HG02870 (cell line): ENCODE data around the gene SNRK.

Experiments
- ATAC-seq: cut with Tn5 transposase; IDR thresholded peaks from one replicate; pipeline ENCODE4 v1.9.1; 2021; ENCODE audit warnings: mild to moderate bottlenecking, moderate library complexity; ENCODE audit not compliant: unreplicated experiment

The SNRK gene, protein sequence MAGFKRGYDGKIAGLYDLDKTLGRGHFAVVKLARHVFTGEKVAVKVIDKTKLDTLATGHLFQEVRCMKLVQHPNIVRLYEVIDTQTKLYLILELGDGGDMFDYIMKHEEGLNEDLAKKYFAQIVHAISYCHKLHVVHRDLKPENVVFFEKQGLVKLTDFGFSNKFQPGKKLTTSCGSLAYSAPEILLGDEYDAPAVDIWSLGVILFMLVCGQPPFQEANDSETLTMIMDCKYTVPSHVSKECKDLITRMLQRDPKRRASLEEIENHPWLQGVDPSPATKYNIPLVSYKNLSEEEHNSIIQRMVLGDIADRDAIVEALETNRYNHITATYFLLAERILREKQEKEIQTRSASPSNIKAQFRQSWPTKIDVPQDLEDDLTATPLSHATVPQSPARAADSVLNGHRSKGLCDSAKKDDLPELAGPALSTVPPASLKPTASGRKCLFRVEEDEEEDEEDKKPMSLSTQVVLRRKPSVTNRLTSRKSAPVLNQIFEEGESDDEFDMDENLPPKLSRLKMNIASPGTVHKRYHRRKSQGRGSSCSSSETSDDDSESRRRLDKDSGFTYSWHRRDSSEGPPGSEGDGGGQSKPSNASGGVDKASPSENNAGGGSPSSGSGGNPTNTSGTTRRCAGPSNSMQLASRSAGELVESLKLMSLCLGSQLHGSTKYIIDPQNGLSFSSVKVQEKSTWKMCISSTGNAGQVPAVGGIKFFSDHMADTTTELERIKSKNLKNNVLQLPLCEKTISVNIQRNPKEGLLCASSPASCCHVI

DNA sequence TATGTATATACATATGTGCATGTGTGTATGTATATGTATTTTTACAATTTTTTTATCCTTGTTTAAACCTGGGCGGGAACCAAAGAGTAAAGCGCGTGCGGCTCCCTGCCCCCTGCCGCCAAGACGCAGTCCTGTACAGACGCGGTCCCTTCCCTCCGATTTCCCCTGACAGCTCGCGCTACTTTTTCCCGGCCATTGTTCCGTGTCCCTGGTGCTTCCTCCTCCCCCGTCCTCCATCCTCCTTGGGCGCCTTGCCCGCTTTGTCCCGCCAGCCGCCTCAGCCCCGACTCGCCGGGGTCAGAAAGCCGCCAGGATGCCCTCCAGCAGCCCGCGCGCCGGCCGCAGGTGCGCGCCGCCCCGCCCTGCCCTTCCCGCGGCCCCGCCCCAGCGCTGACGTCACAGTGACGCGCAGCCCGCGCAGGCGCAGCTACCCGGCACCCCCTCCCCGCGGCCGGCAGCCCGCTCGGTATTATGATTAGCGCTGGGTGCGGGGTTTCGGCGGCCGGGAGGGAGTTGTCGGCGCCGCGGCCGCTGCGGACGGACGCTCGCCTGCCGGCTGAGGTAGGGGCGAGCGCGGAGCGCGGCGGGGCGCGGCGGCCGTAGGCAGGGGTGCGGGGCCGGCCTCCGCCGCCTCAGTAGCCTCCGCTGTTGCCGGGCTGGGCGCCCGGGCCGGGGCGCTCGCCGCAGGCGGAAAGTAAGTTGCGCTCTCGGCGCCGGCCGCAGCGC, at the start of gene SNRK:
TSS of gene SNRK (plus strand) at position 426 of the 726 bp plus-strand sequence. CDS start 16,664 bp downstream, outside the sequence.
- peak; percentile 78 for ATAC-seq

DNA sequence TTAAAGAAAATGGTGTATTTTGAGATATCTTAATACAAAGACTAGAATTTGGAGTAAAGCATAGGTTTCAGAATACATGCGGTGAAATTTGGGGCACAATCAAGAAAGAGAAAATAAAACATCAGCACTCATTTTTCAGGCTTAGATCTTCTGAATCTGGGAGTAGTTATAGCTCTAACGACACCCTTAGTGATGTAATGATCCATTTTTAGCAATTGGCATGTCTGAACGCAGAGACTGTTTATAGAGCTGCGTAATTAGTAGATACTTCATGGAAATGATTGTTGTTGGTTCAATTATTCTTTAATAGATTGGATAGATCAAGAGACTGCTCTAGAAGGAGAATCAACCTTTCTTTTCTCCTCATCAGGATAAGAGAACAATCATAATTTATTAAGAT, 47.5 kb upstream of the SNRK start:
- no peak for ATAC-seq

- ATAC-seq, result no peak
These were observed 46.6 kb upstream of the SNRK start for GRCh38 chr3:43239755-43240154.

- no peak for ATAC-seq
These were observed 42.5 kb upstream of the SNRK start for GRCh38 chr3:43243590-43244587.

GRCh38 chr3:43244694-43245093, 41.6 kb upstream of the SNRK start:
- ATAC-seq, result no peak

DNA sequence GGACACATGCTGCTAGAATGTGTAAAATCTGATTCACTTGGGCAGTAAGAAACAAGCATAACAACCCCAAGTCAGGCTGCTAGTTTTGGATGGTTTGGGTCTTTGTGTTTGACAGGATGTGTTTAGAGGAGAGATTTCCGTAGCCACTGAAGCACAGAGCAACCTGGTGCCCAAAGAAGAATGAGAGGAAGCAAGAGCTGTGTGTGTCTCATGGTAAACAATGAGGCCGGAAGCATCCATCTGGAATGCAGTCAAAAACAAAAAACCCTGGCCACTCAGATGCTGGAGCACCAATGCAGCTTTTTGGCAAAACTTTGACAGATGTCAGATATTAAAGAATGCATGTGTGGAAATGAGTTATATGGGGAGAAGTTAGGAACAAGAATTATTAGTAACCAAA, 39.4 kb upstream of the SNRK start:
- ATAC-seq, result no peak

DNA sequence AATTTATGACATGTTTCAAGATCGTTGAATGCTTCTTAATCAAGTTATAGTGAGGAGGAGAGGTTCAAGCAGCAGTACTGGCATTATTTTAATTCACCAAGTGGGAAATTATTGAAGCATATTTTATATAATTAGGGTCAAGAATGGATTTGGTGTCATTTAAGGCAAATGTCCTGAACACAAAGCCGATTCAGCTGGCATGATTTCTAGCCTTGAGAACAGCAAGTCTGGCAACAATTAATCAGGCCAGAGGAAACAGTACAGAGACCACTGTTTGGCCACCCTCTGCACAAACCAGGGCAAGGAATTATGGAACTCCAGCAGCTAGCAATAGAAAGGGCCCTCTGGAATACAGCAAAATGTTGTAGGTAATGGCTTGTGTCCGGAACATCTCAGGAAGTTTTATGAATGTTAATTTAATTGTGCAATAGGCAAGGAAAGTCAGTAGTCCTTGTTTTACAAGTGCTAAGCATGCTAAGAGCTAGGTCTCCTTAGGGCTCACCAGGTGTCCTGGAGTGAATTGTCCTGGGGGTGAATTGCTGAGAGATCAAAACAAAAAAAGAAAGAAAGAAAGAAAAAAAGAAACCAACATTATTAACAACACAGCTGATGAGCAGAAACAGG, 38.7 kb upstream of the SNRK start:
- ATAC-seq, result no peak

GRCh38 chr3:43248185-43248583, 38.2 kb upstream of the SNRK start:
- ATAC-seq, result no peak

DNA sequence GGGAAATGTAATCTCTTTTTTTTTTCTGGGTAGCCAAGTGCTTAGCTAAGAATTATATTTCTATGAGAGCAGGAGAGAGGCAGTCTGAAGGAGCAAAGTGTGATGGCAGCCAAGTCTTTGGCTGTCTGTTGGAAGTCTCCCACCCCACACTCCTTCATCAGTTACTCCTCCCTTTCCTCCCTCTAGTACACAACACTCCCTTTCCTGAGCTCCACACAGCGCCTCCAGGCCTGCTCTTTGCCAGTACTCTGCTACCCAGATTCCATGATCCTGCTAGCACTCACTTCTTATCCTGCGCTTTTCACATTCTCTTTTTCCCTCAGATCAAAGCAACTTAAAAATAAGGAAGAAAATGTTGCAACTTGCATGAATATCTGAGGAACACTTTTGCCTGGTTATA, 37.4 kb upstream of the SNRK start:
- no peak for ATAC-seq

GRCh38 chr3:43249405-43249804, 36.9 kb upstream of the SNRK start:
- ATAC-seq, result no peak

DNA sequence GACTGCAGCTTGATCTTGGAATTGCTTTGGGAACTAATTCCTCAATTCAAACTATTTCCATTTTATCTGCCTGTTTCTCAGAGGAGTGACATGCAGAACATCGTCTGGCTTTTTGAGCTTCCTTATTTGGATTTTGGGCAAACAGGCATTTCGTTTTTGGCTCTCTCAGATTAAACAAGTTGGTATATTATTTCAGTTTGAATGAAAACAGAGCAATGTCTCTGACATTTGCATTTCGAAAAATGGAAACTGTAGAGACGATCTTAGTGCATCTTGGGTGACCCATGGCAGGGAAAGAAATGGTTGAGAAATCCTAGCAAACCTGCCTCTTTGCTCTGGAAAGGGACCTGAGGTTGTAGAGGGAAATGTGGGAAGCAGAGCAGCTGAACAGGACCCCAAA, 33.0 kb upstream of the SNRK start:
- no peak for ATAC-seq

DNA sequence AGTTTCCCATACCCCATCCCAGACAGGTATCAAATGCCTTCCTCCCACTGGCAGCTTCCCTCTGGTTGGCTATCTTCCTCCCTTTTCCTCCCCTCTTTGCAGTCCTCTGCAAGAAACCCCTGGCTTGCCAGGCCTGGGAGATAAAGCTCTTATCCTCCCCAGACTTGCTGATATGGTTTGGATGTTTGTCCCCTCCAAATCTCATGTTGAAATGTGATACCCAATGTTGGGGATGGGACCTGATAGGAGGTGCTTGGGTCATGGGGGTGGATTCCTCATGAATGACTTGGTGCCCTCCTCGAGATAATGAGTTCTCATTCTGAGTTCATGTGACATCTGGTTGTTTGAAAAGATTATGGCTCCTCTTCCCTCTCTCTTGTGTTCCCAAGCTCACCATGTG, 32.2 kb upstream of the SNRK start:
- ATAC-seq, result no peak

DNA sequence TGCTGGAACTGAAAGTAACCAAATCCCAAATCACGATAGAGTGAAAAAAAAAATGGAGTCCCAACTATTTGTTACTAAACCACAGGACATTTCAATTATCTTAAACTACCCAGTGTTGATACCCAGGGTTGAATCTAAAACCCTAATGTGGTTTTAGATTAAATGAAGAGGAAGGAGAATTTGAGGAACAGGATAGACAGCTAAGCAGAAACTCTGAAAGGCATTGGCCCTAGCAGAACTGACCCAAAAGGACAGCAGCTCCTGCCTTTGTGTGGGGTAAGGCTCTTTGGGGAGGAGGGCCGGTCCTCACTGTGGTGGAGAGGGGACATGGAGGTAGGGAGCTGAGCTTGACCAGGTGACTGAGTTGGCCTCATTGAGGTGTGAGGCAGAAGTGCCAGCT, 30.7 kb upstream of the SNRK start:
- no peak for ATAC-seq

- ATAC-seq, result no peak
These were observed 29.5 kb upstream of the SNRK start for GRCh38 chr3:43256714-43257461.

DNA sequence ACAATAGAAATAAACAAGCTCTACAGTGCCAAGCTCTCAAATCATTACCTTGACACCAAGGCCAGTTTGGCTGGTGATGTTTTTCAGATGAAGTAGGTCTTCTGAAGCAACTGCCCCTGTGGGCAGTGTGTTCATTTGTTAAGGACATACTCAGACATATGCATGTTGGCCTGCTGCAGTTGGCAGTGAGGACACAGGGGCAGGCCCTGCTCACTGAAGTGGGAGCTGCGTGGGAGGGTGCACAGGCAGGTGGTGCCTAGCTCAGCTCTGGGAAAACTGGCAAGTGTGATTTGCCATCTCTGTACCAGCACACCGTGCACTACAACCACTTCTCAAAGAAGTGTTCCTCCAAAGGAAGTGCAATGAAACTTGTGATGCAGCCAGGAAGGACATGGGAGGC, 28.5 kb upstream of the SNRK start:
- no peak for ATAC-seq

DNA sequence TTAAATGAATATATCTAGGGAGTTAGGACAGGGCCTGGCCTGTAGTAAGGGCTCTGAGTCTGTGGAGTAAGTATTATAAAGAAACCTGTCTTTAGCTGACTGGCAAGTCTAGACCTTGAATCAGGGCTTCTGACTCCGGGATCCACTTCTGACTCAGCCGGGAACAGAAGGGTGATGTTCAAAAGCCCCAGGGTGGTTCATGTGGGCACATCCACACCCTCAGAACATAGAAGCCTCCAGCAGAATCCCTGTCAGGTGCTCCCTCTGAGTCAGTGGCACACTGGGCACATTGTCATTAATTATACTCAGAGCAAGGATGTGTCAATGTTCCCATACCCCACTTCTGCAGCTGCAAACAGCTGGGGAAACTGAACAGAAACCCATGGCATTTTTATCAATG, 26.7 kb upstream of the SNRK start:
- ATAC-seq, result no peak

DNA sequence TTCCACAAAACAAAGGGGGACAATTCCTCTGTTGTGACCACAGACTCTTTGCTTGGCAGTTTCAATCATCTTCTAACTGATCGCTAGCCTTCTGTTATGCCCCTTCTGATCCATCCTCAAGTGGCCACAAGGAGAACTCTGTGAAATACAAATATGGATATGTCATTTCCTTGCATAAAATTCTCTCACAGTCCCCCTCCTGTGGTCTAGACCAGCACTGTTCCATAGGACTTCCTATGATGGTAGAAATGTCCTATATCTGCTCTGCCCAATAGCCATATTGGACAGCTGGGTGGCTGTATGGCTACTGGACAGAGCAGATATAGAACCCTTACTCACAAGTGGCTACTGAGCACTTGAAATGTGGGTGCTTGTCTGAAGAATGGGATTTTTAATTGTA, 25.9 kb upstream of the SNRK start:
- no peak for ATAC-seq

- ATAC-seq, result no peak
These were observed 24.1 kb upstream of the SNRK start for GRCh38 chr3:43262194-43262593.

DNA sequence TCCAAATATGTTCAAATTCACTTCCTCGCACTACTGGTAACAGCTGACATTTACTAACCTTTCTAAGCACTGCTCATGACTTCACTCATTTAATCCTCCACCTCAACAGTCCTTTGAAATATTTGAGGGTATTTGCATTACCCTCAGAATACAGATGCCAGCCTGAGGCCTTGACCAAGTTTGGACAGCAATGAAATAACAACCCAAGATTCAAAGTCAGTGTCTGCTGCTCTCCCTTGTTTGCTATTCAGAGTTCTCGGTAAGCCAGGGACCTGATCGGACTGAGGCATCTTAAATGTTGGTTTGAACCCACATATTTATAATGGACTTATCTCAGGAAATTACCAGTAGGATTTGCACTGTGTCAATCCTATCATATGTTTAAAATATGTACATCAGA, 19.9 kb upstream of the SNRK start:
- ATAC-seq, result no peak
